Mesenchymal stem cell (in vitro differentiated cells and primary cell): ENCODE data around the gene FRYL.

ENCODE experiments used
- DNase-seq: peaks from one replicate; pipeline ENCODE4 v3.0.0-alpha.2; 2013
- H2AFZ ChIP-seq: one replicate; pipeline ENCODE4 v1.6.1; 2013; ENCODE audit warnings: low read depth, mild to moderate bottlenecking, control low read depth, inconsistent platforms, low read length, moderate library complexity
- H2AK5ac ChIP-seq: 2 replicates; pipeline ENCODE4 v1.6.1; 2013; ENCODE audit warnings: low read length, moderate library complexity, mild to moderate bottlenecking, inconsistent platforms; ENCODE audit not compliant: severe bottlenecking
- H2BK120ac ChIP-seq: one replicate; pipeline ENCODE4 v1.6.1; 2013; ENCODE audit warnings: low read depth, mild to moderate bottlenecking, inconsistent platforms, low read length, moderate library complexity
- H2BK12ac ChIP-seq, 2 experiments: one replicate each; pipeline ENCODE4 v1.6.1; 2013; ENCODE audit warnings: inconsistent platforms in 2 of 2, low read length in 2 of 2, mild to moderate bottlenecking in 2 of 2, moderate library complexity in 2 of 2, control low read depth in 1 of 2
- H2BK15ac ChIP-seq: one replicate; pipeline ENCODE4 v1.6.1; 2013; ENCODE audit warnings: mild to moderate bottlenecking, low read depth, inconsistent platforms; ENCODE audit not compliant: poor library complexity, severe bottlenecking
- H2BK5ac ChIP-seq: 2 replicates; pipeline ENCODE4 v1.6.1; 2013; ENCODE audit warnings: low read depth, mild to moderate bottlenecking, low read length, control low read depth, inconsistent platforms; ENCODE audit not compliant: poor library complexity, severe bottlenecking
- H3K14ac ChIP-seq, 2 experiments: one replicate each; pipeline ENCODE4 v1.6.1; 2013; ENCODE audit warnings: inconsistent platforms in 2 of 2, low read length in 2 of 2, control low read depth in 1 of 2, mild to moderate bottlenecking in 1 of 2, moderate library complexity in 1 of 2
- H3K18ac ChIP-seq, 2 experiments: one replicate each; pipeline ENCODE4 v1.6.1; 2013; ENCODE audit warnings: inconsistent platforms in 2 of 2, low read length in 2 of 2, control low read depth in 1 of 2, low read depth in 1 of 2, mild to moderate bottlenecking in 1 of 2
- H3K23ac ChIP-seq, 2 experiments: one replicate each; pipeline ENCODE4 v1.6.1; 2013; ENCODE audit warnings: inconsistent platforms in 2 of 2, low read length in 2 of 2, mild to moderate bottlenecking in 2 of 2, moderate library complexity in 2 of 2, control low read depth in 1 of 2
- H3K27ac ChIP-seq: 2 replicates; pipeline ENCODE4 v1.5.1; 2013; ENCODE audit warnings: mild to moderate bottlenecking, moderate library complexity, low read length, control low read depth, inconsistent platforms; ENCODE audit not compliant: poor library complexity, severe bottlenecking
- H3K27me3 ChIP-seq, 2 experiments: 2 replicates each; pipeline versions ENCODE4 v1.6.1 to v1.7.0; 2013; ENCODE audit warnings: low read length in 2 of 2, mild to moderate bottlenecking in 2 of 2, moderate library complexity in 2 of 2, control low read depth in 1 of 2, inconsistent platforms in 1 of 2; ENCODE audit not compliant: control insufficient read depth in 1 of 2, insufficient read depth in 1 of 2
- H3K36me3 ChIP-seq, 2 experiments: 2 replicates each; pipeline versions ENCODE4 v1.6.1 to v1.7.0; 2013; ENCODE audit warnings: low read length in 2 of 2, control low read depth in 1 of 2, inconsistent platforms in 1 of 2, low read depth in 1 of 2, mild to moderate bottlenecking in 1 of 2; ENCODE audit not compliant: insufficient read depth in 2 of 2, control insufficient read depth in 1 of 2
- H3K4ac ChIP-seq, 2 experiments: one replicate each; pipeline ENCODE4 v1.6.1; 2013; ENCODE audit warnings: inconsistent platforms in 2 of 2, low read length in 2 of 2, mild to moderate bottlenecking in 2 of 2, moderate library complexity in 2 of 2, control low read depth in 1 of 2, low read depth in 1 of 2
- H3K4me1 ChIP-seq: 2 replicates; pipeline ENCODE4 v1.6.1; 2013; ENCODE audit warnings: low read depth, low read length, control low read depth; ENCODE audit not compliant: control insufficient read depth, insufficient read depth
- H3K4me2 ChIP-seq: 2 replicates; pipeline ENCODE4 v1.6.1; 2013; ENCODE audit warnings: low read length, mild to moderate bottlenecking, inconsistent platforms; ENCODE audit not compliant: poor library complexity, severe bottlenecking
- H3K4me3 ChIP-seq, 2 experiments: 2 replicates each; pipeline versions ENCODE4 v1.5.1 to v1.7.0; 2013; ENCODE audit warnings: low read length in 2 of 2, mild to moderate bottlenecking in 2 of 2, control low read depth in 1 of 2, low read depth in 1 of 2; ENCODE audit not compliant: insufficient read depth in 1 of 2
- H3K79me1 ChIP-seq: replicated peaks from 2 replicates; pipeline ENCODE4 v1.6.1; 2013; ENCODE audit warnings: mild to moderate bottlenecking, control low read depth, low read length, inconsistent platforms; ENCODE audit not compliant: poor library complexity, severe bottlenecking
- H3K9ac ChIP-seq: 2 replicates; pipeline ENCODE4 v1.7.0; 2013; ENCODE audit warnings: mild to moderate bottlenecking, low read length, moderate library complexity
- H3K9me3 ChIP-seq: 2 replicates; pipeline ENCODE4 v1.7.0; 2013; ENCODE audit warnings: mild to moderate bottlenecking, low read length; ENCODE audit not compliant: control insufficient read depth
- H4K8ac ChIP-seq: one replicate; pipeline ENCODE4 v1.6.1; 2013; ENCODE audit warnings: inconsistent platforms, mild to moderate bottlenecking, low read length, moderate library complexity
- H4K91ac ChIP-seq: one replicate; pipeline ENCODE4 v1.6.1; 2013; ENCODE audit warnings: mild to moderate bottlenecking, low read length, inconsistent platforms
- WGBS: methylation state at CpG from one replicate; pipeline ENCODE4 v1.1.7; 2013; ENCODE audit warnings: mixed read lengths; 5-methylcytosine and 5-hydroxymethylcytosine counted together

FRYL gene

DNA sequence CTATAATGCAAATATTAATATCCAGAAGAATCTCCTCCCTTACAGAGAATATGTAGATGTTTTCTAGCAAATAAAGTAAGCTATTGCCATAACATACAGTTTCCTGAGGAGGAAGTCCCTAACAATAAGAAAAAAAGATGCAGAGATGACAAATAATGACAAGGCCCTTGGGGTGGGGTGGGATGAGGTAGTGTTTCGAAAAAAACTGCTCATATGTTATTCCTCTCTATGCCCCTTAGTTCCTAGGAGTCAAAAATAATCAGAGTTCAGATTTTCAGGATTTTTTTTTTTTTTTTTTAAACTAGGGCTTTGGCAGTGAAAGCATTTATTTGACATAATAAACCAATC is 191.0 kb downstream of the FRYL start:
- H3K4me2 ChIP-seq, result no peak overlapping the region

DNA sequence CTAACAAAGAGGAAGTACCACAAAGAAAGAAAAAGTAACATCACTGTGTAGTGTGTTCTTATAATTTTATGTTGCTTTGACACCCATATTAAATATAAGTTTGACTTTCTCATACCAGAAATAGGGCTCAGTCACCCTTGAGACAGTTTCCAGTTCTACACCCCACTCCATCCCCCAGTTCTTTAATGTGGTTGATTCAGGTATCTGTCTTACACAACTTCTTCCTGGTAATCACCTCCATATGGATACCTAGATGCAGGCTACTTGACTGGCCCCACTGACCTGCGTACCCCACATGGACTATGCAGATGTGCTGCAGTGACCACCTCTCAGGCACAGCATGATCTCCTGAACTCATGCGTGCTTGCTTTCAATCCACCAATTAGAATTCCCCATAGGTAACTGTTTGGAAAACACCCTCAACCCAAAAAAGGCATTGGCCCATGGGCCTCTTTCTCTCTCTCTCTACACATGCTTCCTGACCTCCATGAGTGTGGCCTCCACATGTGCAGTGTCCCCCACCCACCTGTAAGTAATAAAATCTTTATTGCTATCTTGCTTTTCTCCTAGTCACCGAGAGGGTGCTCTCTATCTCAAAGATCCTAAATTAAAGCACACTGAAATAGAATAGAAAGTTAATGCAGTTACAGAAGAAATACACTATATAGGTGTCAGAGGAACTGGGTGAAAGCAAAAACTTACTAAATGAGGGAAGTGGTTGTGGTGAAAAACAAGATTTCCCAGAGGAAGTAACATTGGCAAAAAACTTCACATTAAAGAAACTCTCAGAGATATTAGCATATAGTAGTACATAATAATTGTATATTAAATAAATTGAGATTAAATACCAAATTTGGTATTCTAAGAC is 191.6 kb downstream of the FRYL start:
- no peak overlapping the region for H3K23ac ChIP-seq
- H2BK15ac ChIP-seq, result no peak overlapping the region
- no peak overlapping the region for H2BK120ac ChIP-seq
- H3K14ac ChIP-seq, result no peak overlapping the region
- H3K4me1 ChIP-seq, result no peaks in the 10 kb centered on the region
- no peak overlapping the region for H3K9ac ChIP-seq
- 79% methylated on average over 2 of the region's 3 CpGs for WGBS
- peak overlapping the region; percentile 60 for H4K8ac ChIP-seq
- H4K91ac ChIP-seq, result no peak overlapping the region
- H3K4me2 ChIP-seq, result no peak overlapping the region
- no peak overlapping the region for H2BK12ac ChIP-seq
- DNase-seq, result no peak
- no peak overlapping the region for H3K4me3 ChIP-seq
- no peaks in the 10 kb centered on the region for H3K9me3 ChIP-seq
- no peak overlapping the region for H2BK5ac ChIP-seq
- H3K4ac ChIP-seq, result no peak overlapping the region
- H3K36me3 ChIP-seq, result peaks cover 6 to 60% of the 10 kb centered on the region in 2 experiments
- H3K27ac ChIP-seq, result no peak overlapping the region
- H3K18ac ChIP-seq, result no peak overlapping the region
- peaks cover 9% of the 10 kb centered on the region for H3K79me1 ChIP-seq
- H2AFZ ChIP-seq, result no peak overlapping the region
- H2AK5ac ChIP-seq, result no peak overlapping the region
- no peaks in the 10 kb centered on the region for H3K27me3 ChIP-seq

More for the DNA sequence above, 191.0 kb downstream of the FRYL start:
- no peak overlapping the region for H2BK120ac ChIP-seq
- H2BK5ac ChIP-seq, result no peak overlapping the region
- H3K9ac ChIP-seq, result no peak overlapping the region
- H3K27me3 ChIP-seq, result no peaks in the 10 kb centered on the region
- H2BK12ac ChIP-seq, result no peak overlapping the region
- no peak for DNase-seq
- no peaks in the 10 kb centered on the region for H3K4me1 ChIP-seq
- H2AK5ac ChIP-seq, result no peak overlapping the region
- H4K8ac ChIP-seq, result no peak overlapping the region
- peaks cover 9% of the 10 kb centered on the region for H3K79me1 ChIP-seq
- H3K4ac ChIP-seq, result no peak overlapping the region
- H3K9me3 ChIP-seq, result no peaks in the 10 kb centered on the region
- H3K36me3 ChIP-seq, result peaks cover 6 to 59% of the 10 kb centered on the region in 2 experiments
- H3K23ac ChIP-seq, result no peak overlapping the region
- no CpG with 5 or more reads among the region's 1 CpG for WGBS
- no peak overlapping the region for H3K4me3 ChIP-seq
- H3K14ac ChIP-seq, result no peak overlapping the region
- H2BK15ac ChIP-seq, result no peak overlapping the region
- no peak overlapping the region for H2AFZ ChIP-seq
- H3K27ac ChIP-seq, result no peak overlapping the region
- H4K91ac ChIP-seq, result no peak overlapping the region
- no peak overlapping the region for H3K18ac ChIP-seq

DNA sequence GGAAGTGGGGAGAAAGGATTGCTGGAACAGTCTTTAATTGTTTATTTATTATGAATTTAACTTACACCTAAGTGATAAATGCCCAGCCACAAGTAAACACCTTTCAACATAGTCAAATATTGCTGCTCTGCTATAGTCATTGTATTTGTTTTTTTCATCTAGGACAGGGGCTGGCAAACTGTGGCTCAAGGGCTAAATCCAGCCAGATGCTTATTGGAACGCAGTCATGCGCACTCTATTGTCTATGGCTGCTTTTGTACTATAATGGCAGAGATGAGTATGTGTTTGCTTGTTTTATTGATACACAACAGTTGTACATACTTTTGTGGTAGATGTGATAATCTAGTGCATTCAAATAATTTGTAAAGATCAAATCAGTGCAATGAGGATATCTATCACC is 194.7 kb downstream of the FRYL start:
- no peak overlapping the region for H3K9ac ChIP-seq
- H4K91ac ChIP-seq, result no peak overlapping the region
- H3K18ac ChIP-seq, result no peak overlapping the region
- no peaks in the 10 kb centered on the region for H3K4me1 ChIP-seq
- no peak overlapping the region for H2BK15ac ChIP-seq
- H3K36me3 ChIP-seq, result peaks cover 6 to 71% of the 10 kb centered on the region in 2 experiments
- no peak overlapping the region for H3K27ac ChIP-seq
- H3K27me3 ChIP-seq, result no peaks in the 10 kb centered on the region
- no peak for DNase-seq
- no peak overlapping the region for H3K4ac ChIP-seq
- no peak overlapping the region for H2AFZ ChIP-seq
- no peaks in the 10 kb centered on the region for H3K9me3 ChIP-seq
- WGBS, result 100% methylated on average over 2 of the region's 2 CpGs
- H2BK5ac ChIP-seq, result no peak overlapping the region
- no peak overlapping the region for H3K4me3 ChIP-seq
- H2BK120ac ChIP-seq, result no peak overlapping the region
- no peak overlapping the region for H3K14ac ChIP-seq
- no peak overlapping the region for H3K4me2 ChIP-seq
- H4K8ac ChIP-seq, result no peak overlapping the region
- no peak overlapping the region for H3K23ac ChIP-seq
- H3K79me1 ChIP-seq, result peaks cover 6% of the 10 kb centered on the region
- no peak overlapping the region for H2BK12ac ChIP-seq
- no peak overlapping the region for H2AK5ac ChIP-seq

DNA sequence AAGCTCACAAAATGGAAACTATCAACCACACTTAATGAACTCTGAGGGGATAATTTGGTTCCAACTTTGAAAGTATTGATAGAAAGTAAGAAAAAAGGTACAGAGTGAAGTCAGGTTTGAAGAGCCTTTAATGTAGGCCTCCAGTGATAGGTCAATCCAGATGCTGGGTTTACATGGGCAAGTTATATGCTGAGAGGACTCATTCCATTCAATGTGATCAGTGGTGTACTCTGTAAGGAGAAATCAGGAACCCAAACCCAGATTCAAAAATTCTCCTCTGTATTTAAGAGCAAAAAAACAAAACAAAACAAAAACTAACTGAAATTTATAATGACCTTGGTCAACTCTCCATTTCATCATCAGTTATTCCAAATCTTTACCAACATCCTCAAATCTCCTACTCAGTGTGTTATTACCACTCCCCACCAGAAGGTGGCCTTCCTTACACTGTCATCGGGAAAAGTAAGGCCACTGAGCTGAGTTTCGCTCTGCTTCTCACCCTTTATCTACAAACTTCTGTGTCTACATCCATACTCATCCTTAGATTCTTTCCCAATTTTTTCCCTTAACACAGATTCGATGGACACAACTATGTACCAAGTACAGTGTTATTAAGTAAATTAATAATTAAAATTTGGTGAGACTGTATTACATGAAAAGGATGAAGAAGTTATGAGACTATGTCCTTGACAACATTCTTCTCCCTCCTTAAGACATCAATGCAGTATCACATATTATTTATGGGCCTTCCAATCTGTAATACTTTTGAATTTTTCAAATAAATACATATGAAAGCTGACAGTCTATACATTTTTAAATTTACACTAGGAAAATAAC is 201.7 kb downstream of the FRYL start:
- no peak overlapping the region for H4K8ac ChIP-seq
- no peak overlapping the region for H3K27ac ChIP-seq
- no peak overlapping the region for H2BK15ac ChIP-seq
- H3K23ac ChIP-seq, result no peak overlapping the region
- no peak overlapping the region for H2BK12ac ChIP-seq
- no peak overlapping the region for H2AK5ac ChIP-seq
- no peaks in the 10 kb centered on the region for H3K27me3 ChIP-seq
- H4K91ac ChIP-seq, result no peak overlapping the region
- no peaks in the 10 kb centered on the region for H3K4me1 ChIP-seq
- DNase-seq, result peak; percentile 77
- H3K4me2 ChIP-seq, result no peak overlapping the region
- H3K14ac ChIP-seq, result no peak overlapping the region
- H2BK5ac ChIP-seq, result no peak overlapping the region
- no peak overlapping the region for H2AFZ ChIP-seq
- H3K4me3 ChIP-seq, result no peak overlapping the region
- H2BK120ac ChIP-seq, result no peak overlapping the region
- H3K79me1 ChIP-seq, result peaks cover 5% of the 10 kb centered on the region
- peaks cover 0 to 42% of the 10 kb centered on the region in 2 experiments for H3K36me3 ChIP-seq
- H3K4ac ChIP-seq, result no peak overlapping the region
- H3K18ac ChIP-seq, result no peak overlapping the region
- H3K9me3 ChIP-seq, result no peaks in the 10 kb centered on the region
- 41% methylated on average over 2 of the region's 3 CpGs for WGBS
- peak overlapping the region; percentile 8 for H3K9ac ChIP-seq
